ENCODE data around the gene TRDN.

The TRDN gene

DNA sequence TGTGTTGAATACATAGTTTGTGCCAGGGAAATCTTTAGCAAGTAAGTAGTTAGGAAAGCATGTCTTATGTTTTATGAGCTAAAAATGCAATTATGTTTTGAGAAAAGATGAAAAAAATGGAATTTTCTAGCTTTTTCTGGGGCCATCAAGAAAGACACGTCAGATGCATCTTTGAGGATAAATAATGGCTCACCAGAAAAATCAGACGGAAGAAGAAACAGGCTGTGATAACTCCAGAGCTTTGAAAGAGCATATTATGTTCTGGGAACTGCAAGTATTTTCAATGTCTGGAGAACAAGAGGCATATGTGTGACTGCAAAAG, 467.0 kb downstream of the TRDN start:
- no peak for DNase-seq (ENCODE audit: low read depth in 2 of 2)

DNA sequence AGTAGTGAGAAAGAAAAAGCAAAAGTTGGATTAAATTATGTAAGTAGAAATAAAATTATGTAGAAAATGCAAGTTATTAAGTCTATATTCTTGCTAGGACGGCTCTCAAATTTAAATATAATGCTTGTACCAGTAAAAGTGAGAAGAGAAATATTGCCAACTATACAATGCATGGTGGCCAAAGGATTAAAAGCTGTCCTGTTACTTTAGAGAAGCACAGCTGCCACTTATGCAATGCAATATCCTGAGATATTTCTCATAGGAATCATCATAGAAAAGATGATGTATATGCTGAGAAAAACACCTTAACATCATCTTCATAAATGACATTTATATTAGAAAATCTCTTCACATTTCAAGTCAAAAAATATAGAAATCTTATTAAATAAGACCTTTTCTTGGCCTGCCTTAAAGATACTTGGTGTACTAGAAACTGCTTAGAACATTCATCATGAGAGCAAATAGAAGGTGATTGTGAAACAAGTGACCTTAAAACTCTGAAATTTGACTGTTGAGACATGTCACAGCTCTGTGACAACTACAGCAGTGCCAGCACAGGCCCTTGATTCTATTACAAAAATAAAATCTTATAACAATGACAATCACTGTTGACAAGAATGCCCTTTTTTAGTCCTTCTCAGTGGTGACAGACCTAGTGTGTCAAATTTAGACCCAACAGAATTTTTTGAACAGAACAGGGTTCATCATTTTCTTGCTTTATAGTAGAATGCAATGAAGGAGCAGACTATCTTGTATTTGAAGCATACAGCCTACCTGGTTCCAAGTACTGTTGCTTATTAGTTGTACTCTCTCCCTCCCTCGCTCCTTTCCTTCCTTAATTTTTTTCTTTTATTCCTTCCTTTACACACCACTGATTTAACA, 467.6 kb downstream of the TRDN start:
- DNase-seq (ENCODE audit: low read depth in 2 of 2) = no peak

DNA sequence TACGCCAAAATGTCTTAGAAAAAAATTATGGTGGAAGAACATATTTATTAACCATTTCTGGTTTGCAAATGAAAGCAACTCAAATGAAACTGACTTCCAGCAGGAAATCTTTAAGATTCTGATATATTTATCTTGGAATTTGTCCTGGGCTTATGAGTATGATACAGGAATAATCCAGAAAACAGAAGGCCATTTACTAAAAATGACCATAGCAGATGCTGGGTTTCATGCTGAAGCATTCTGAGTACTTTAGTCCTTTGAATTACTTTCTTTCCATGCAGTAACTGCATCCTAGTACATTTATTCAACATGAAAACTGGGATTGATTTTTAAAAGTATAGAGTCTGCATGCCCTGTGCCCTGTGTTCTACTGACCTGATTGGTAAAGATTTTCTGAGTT, 468.3 kb downstream of the TRDN start:
- no peak for DNase-seq (ENCODE audit: low read depth in 2 of 2)
